Activated CD4-positive, alpha-beta T cell treated with anti-CD3 and anti-CD28 coated beads, Interleukin-2, amount 50 U/mL, for 1 hour (primary cell): ENCODE data around the gene GPC2.
"Not testable (repeated sequence)": the region's sequence is repeated elsewhere in the genome, so short reads cannot be mapped to it uniquely, and the experiment has no call there.

ENCODE experiments used
- DNase-seq: peaks from one replicate; pipeline ENCODE4 v3.0.0-alpha.2; 2020

GPC2 gene

GRCh38 chr7:100198266-100198665 is 21.1 kb upstream of the GPC2 start:
- DNase-seq = no peak

DNA sequence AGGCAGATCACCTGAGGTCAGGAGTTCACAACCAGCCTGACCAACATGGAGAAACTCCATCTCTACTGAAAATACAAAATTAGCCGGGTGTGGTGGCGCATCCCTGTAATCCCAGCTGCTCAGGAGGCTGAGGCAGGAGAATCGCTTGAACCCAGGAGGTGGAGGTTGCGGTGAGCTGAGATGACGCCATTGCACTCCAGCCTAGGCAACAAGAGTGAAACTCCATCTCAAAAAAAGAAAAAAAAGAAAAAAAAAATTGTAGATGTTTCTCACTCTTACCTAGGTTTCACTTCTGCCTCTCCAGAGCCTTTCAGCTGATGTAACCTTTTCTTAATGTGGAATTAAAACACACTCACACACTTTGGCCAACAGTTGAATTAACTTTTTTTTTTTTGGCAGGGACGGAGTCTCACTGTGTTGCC is 18.7 kb upstream of the GPC2 start:
- DNase-seq = not testable (repeated sequence)

DNA sequence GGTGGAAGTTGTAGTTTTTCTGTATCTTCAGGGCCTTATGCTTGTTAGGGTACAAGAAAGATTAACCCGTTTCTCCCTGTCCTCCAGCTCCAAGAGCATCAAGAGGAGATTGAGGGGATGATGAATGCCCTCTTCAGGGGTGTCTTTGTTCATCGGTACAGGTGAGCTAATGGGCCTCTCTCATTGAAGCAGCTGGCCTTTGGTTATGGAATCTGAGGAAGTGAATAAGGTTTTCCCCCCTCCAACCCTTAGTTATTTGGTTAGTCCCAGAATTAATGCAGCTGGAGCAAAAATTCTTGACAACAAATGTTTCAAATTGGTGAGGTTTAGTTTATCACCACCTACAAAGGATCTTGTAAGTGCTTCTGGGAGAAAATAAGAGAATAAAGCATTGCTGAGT is 18.0 kb upstream of the GPC2 start:
- no peak for DNase-seq

DNA sequence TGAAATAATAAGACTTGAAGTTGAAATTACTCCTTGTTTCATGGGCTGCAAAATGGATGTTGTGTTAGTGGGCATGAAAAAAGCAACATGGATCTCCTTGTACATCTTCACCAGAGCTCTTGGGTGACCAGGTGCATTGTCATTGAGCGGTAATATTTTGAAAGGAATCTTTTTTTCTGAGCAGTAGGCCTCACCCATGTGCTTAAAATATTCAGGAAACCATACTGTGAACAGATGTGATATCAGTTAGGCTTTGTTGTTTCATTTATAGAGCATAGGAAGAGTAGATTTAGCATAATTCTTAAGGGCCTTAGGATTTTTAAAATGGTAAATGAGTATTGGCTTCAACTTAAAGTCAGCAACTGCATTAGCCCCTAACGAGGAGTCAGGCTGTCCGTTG is 15.8 kb upstream of the GPC2 start:
- DNase-seq = no peak

- not testable (repeated sequence) for DNase-seq
Observed at GRCh38 chr7:100192281-100192862, 15.2 kb upstream of the GPC2 start.

DNA sequence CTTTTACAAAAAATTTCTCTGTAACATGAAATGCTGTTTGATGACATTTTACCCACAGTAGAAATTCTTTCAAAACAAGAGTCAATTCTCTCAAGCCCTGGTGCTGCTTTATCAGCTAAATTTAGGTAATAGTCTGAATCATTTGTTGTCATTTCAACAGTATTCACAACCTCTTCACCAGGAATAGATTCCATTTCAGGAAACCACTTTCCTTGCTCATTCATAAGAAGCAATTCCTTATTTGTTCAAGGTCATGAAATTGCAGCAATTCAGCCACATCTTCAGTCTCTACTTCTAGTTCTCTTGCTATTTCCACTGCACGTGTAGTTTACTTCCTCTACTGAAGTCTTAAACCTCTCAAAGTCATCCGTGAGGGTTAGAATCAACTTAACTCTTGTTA is 14.6 kb upstream of the GPC2 start:
- no peak for DNase-seq

DNA sequence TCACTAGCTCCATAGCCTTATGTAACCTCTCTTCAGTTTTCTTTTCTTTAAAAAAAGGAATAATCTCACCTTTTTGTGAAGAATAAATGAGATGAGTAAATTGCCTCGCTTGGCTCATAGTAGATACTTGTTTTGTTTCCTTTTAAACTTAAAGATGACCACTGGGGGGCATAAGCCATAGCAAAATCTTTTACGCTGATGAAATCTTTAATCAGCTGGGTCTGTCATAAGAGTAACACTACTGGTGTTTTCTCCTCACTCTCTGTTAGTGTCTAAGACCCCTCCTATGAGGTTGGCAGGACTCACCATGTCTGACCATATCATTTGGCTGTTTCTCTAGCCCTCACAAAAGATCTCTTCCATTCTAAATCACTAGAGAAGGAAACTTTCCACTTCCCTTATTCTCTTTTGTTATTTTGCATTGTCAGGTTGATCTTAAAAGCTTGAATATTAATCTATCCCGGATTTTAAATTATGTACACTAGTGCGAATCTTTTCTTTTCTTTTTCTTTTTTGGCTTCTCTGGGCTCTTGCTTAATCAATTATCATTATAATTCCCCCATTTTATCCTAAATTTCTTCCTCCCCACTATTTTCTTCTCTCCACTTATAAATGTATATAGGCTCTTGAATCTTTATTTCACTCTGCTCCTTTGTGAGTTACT is 13.0 kb upstream of the GPC2 start:
- DNase-seq = no peak

DNA sequence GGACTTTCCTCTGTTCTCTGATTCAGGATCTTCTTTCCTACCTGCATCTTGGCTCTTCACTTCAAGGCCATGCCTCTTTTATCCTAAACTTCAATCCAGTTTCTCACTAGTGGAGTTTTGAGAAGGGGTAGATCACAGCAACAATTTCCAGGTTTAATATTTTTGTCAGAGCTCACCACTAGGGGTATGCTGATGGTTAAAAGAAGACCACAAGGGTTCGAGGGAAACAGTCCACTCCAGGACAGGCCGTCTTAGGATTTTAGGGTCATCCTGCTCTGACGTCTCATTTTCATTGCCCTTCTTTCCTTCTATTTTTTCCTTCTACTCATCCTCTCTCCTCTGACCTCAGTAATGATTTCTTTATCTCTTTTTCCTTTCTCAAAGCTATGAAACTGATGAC is 11.9 kb upstream of the GPC2 start:
- no peak for DNase-seq

DNA sequence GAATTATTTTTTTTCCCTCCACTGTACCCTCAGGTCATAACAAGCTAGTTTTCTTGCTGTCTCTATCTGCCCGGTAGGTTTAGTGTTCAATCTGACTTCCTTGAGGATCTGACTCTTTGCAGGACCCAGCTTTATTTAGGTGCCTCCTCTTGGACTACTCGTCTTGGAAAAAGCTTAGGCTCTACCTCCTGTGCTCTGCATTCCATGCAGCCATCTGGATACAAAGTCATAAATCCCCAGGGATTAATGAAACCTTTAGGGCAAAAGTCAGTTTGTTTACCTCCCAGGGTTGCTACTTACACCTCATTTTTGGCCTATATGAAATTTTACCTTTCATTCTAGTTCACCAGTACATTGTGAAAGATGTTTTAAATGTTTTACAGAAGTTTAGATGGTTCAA is 8.5 kb upstream of the GPC2 start:
- DNase-seq = no peak

GRCh38 chr7:100183090-100183489 is 5.9 kb upstream of the GPC2 start:
- not testable (repeated sequence) for DNase-seq

DNA sequence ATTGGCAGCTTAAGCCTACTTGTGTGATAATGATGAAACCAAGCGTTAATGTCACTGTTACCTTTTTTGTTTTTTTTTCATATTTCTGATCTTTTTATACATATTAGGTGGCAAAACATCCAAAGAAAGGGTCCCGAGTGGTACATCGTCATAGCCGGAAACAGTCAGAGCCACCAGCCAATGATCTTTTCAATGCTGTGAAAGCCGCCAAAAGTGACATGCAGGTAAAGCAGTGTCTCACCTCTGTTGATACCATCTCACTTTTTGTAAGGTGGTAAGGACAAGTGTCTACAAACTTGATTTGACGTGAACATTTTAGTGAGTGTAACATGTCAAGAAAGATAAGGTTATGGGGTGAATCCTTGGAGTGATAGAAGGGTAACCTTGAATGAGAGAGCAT is 5.4 kb upstream of the GPC2 start:
- not testable (repeated sequence) for DNase-seq

GRCh38 chr7:100180084-100180483 is 2.9 kb upstream of the GPC2 start:
- not testable (repeated sequence) for DNase-seq

- DNase-seq = no peak
Observed at GRCh38 chr7:100176096-100177044, 811 bp downstream of the GPC2 start.

GRCh38 chr7:100175296-100175935 is 1.8 kb downstream of the GPC2 start:
- no peak for DNase-seq

- DNase-seq = no peak
Observed at GRCh38 chr7:100174582-100174981, 2.6 kb downstream of the GPC2 start.

GRCh38 chr7:100173806-100174495 is 3.2 kb downstream of the GPC2 start:
- no peak for DNase-seq

DNA sequence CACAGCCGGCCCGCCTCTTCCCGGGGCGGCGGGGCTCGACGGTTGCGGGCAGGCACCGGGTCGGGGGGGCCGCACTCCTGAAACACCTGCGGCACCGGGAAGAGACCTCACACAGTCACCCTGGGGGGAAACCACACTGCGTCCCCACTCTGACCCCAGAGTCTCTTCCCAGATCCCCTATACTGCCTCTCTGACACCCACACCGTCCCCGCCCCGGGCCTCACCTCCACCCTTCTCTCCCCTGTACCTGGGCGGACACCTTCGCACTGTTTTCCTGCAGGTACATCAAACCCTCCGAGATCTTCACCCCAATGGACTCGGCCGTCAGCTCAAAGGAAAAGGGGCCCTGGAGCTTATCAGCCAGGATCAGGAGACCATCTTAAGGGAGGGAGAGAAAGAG is 5.3 kb downstream of the GPC2 start:
- DNase-seq = no peak

GRCh38 chr7:100171087-100171681 is 6.0 kb downstream of the GPC2 start:
- DNase-seq = no peak

DNA sequence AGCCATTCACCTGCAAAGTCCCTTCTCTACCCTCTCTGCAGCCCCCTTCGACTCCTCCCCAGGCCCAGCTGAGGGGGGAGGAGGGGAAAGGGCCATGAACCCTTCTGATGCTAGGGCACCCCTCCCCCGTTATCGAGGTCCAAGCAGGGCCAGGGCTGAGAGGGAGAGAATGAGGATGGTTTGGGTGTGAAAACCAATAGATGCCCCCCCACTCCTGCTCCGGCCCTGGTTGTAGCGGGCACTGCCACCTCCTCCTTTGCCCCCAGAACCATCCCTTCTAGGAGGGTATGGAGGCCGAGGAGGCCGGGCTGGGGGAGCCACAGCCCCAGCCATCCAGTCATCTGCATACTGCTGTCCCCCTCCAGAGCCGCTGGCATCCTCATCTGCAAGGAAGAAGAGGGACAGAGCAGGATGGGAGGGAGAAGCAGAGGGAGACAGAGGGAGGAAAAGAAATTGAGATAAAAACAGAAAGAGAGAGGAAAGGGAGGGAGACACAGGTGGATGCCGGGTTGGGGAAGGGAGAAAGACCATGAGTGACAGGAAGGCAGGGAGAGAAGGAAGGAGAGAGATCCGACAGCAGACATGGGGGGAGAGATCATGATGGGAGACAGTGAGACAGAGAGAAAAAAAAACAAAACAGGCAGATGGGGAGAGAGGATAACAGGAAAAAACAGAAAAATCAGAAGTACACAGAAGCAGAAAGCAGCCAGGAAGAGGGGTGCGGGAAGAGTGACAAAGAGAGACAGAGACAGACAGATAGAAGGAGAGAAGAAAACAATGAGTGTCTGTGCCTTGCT is 6.9 kb downstream of the GPC2 start:
- no peak for DNase-seq

- DNase-seq = no peak
Observed at GRCh38 chr7:100169147-100169850, 7.9 kb downstream of the GPC2 start.

DNA sequence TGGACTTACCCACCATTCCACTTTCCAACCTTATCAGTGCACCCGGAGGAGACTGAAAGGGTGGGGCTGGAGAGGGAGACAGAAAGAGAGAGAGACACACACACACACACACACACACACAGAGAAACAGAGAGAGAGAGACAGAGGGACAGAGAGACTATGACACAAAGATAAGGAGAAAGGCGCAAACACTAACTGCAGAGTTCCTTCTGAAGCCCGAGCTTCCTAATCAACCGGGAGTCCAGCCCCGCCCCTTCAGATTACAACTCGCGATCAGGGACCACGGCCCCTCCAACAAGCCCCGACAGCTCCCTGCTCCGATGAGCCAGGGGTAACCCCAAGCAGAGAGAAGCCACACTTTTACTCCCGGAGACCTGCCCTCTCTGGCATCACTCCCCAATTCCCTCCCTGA is 9.3 kb downstream of the GPC2 start:
- DNase-seq = no peak
